Uterus (tissue), 2 donors: ENCODE results near the gene UGT1A7.

Experiments
- POLR2A ChIP-seq, 2 donors: fragments of 450-650 bp; IDR thresholded peaks; one replicate each; pipeline ENCODE4 v1.6.1; 2016; ENCODE audit warnings: antibody characterized with exemption in 2 of 2, mild to moderate bottlenecking in 1 of 2, moderate library complexity in 1 of 2
- TF ChIP-seq, protein P1 (sequence below), 4 experiments: fragments of 200-600 bp in 2 of 4; fragments of 450-650 bp in 2 of 4; sonication (generic) in 2 of 4; IDR thresholded peaks; one replicate each; pipeline ENCODE4 v1.5.1; 2016 to 2019; ENCODE audit warnings: antibody characterized with exemption in 4 of 4, mild to moderate bottlenecking in 2 of 4, moderate library complexity in 1 of 4

DNA sequence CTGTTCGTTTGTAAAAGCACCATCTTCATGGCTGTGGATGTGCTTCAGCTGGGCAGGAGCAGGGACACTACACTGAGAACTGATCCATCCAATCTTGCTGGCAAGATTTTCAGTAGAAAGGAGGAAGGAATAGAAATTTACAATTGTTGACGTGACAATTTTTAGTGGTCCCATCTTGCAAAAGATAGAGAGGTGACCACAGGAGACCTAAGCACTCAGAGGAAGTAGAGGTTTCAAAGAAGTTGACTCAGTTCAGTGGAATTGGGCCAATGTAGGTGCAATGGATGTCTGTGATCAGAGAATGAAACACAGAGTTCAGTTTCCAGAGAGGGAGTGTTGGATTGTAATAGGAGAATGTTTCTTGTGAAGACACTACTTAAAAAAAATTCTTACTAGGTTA, 32.4 kb downstream of the UGT1A7 start:
- TF ChIP-seq, protein P1, sequence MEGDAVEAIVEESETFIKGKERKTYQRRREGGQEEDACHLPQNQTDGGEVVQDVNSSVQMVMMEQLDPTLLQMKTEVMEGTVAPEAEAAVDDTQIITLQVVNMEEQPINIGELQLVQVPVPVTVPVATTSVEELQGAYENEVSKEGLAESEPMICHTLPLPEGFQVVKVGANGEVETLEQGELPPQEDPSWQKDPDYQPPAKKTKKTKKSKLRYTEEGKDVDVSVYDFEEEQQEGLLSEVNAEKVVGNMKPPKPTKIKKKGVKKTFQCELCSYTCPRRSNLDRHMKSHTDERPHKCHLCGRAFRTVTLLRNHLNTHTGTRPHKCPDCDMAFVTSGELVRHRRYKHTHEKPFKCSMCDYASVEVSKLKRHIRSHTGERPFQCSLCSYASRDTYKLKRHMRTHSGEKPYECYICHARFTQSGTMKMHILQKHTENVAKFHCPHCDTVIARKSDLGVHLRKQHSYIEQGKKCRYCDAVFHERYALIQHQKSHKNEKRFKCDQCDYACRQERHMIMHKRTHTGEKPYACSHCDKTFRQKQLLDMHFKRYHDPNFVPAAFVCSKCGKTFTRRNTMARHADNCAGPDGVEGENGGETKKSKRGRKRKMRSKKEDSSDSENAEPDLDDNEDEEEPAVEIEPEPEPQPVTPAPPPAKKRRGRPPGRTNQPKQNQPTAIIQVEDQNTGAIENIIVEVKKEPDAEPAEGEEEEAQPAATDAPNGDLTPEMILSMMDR (IDR thresholded peaks at IDR 0.05): no peak
- TF ChIP-seq POLR2A (IDR thresholded peaks at IDR 0.05): no peak
